K562 (cell line): ENCODE results near the gene TESK1. TPM values are rescaled to one million over a fixed set of nuclear protein-coding genes. Genes with fewer than 3 reads are reported as not detected.

Experiments
- GABPB2 ChIP-seq: fragments of 250-450 bp; sonication (Bioruptor Pico); conservative IDR thresholded peaks from 2 replicates; pipeline ENCODE4 v1.5.1; 2021; ENCODE audit warnings: mild to moderate bottlenecking
- HMGN3 ChIP-seq: IDR thresholded peaks from 2 replicates; pipeline ENCODE4 v1.6.1; 2011; ENCODE audit warnings: borderline replicate concordance, low read depth, mild to moderate bottlenecking, mixed read lengths, low read length; ENCODE audit not compliant: insufficient read length; ENCODE audit errors: extremely low read depth
- KAT7 ChIP-seq: sonication (generic); formaldehyde crosslinking; IDR thresholded peaks from 2 replicates; pipeline ENCODE4 v1.8.0; 2022; ENCODE audit warnings: missing genetic modification reagents, mild to moderate bottlenecking, borderline replicate concordance
- KLF13 ChIP-seq: fragments of 450-650 bp; IDR thresholded peaks from 2 replicates; pipeline ENCODE4 v1.6.1; 2016; ENCODE audit warnings: missing genetic modification characterization, low read depth, mild to moderate bottlenecking, missing compliant biosample characterization, moderate library complexity, borderline replicate concordance
- MAZ ChIP-seq, 2 experiments: fragments of 450-650 bp in 1 of 2; sonication (generic) in 1 of 2; formaldehyde crosslinking; IDR thresholded peaks in 1 of 2; conservative IDR thresholded peaks in 1 of 2; 2 replicates each; pipeline versions ENCODE4 v1.4.0 to v1.5.0; 2020; ENCODE audit warnings: mild to moderate bottlenecking in 1 of 2, missing genetic modification reagents in 1 of 2
- NRF1 ChIP-seq, 2 experiments: fragments of 450-650 bp; IDR thresholded peaks in 1 of 2; conservative IDR thresholded peaks in 1 of 2; 2 replicates each; pipeline ENCODE4 v1.6.1; 2014; ENCODE audit warnings: mild to moderate bottlenecking in 2 of 2
- POLR2G ChIP-seq: fragments of 200-400 bp; formaldehyde crosslinking; IDR thresholded peaks from 2 replicates; pipeline ENCODE4 v1.6.1; 2017; ENCODE audit warnings: low read depth, mild to moderate bottlenecking, antibody characterized with exemption, low read length, moderate library complexity
- PYGO2 ChIP-seq: fragments of 450-650 bp; IDR thresholded peaks from 2 replicates; pipeline ENCODE4 v1.6.1; 2016; ENCODE audit warnings: mild to moderate bottlenecking, missing genetic modification characterization, moderate library complexity, missing compliant biosample characterization
- RFX1 ChIP-seq: fragments of 450-650 bp; IDR thresholded peaks from 2 replicates; pipeline ENCODE4 v1.6.1; 2016; ENCODE audit warnings: mild to moderate bottlenecking, moderate library complexity
- SMARCE1 ChIP-seq: fragments of 450-650 bp; IDR thresholded peaks from 2 replicates; pipeline ENCODE4 v1.7.1; 2016; ENCODE audit warnings: mild to moderate bottlenecking
- XRCC4 ChIP-seq: IDR thresholded peaks from one replicate; pipeline ENCODE4 v1.6.1; 2011; ENCODE audit not compliant: insufficient read depth, insufficient read length; ENCODE audit errors: extremely low read depth
- ZEB2 ChIP-seq: fragments of 450-650 bp; IDR thresholded peaks from 2 replicates; pipeline ENCODE4 v1.6.1; 2016
- ZFP36 ChIP-seq: fragments of 150-350 bp; IDR thresholded peaks from 2 replicates; pipeline ENCODE4 v1.6.1; 2018; ENCODE audit warnings: low read length, low read depth; ENCODE audit not compliant: partially characterized antibody
- ZFX ChIP-seq: sonication (generic); formaldehyde crosslinking; IDR thresholded peaks from 2 replicates; pipeline ENCODE4 v1.8.0; 2022; ENCODE audit warnings: mild to moderate bottlenecking, missing genetic modification reagents, moderate library complexity
- ZNF583 ChIP-seq: fragments of 250-450 bp; sonication (Bioruptor Pico); IDR thresholded peaks from 2 replicates; pipeline ENCODE4 v1.4.0; 2020
- polyA plus RNA-seq, 8 experiments: library from polyadenylated mRNA; depleted of rRNA in 4 of 8; stranded (reverse) in 5 of 8; unstranded in 3 of 8; fragments of >200 nt; fragmentation: Nextera tagmentation in 2 of 8; fragmentation: Illumina TruSeq in 1 of 8; extraction: Ambion mirVana in 2 of 8; extraction: Trizol in 1 of 8; gene quantifications; 2 replicates each; pipeline versions ENCODE4 v1.2.1 to v1.2.3, GENCODE V29; 2011 to 2014; ENCODE audit warnings: inconsistent platforms in 1 of 8, missing spikeins in 1 of 8
- total RNA-seq, 7 experiments: library from RNA; depleted of rRNA in 6 of 7; stranded (reverse); fragments of >200 nt in 6 of 7; fragmentation: Illumina TruSeq in 2 of 7; extraction: Trizol in 2 of 7; gene quantifications; 2 replicates each; pipeline versions ENCODE4 v1.2.1 to v1.2.3, GENCODE V29; 2011 to 2021; ENCODE audit warnings: low replicate concordance in 1 of 7
- TF ChIP-seq, protein P1 (sequence below): fragments of 450-650 bp; IDR thresholded peaks from 2 replicates; pipeline ENCODE4 v1.6.1; 2018; ENCODE audit not compliant: partially characterized antibody
- TF ChIP-seq, protein P2 (sequence below): fragments of 450-650 bp; IDR thresholded peaks from 2 replicates; pipeline ENCODE4 v1.6.1; 2016; ENCODE audit warnings: missing biosample characterization, missing genetic modification characterization
- TF ChIP-seq, protein P3 (sequence below), 2 experiments: fragments of 450-650 bp; conservative IDR thresholded peaks; 2 replicates each; pipeline ENCODE4 v1.6.1; 2017; ENCODE audit warnings: mild to moderate bottlenecking in 2 of 2, moderate library complexity in 2 of 2

TESK1 gene
- total and polyA plus RNA-seq, 9 of the 15 experiments (the other 6 are each of a cell fraction or from before 2014, with no cell fraction given) = 0.07 to 10.4 (median 4.1) TPM

DNA sequence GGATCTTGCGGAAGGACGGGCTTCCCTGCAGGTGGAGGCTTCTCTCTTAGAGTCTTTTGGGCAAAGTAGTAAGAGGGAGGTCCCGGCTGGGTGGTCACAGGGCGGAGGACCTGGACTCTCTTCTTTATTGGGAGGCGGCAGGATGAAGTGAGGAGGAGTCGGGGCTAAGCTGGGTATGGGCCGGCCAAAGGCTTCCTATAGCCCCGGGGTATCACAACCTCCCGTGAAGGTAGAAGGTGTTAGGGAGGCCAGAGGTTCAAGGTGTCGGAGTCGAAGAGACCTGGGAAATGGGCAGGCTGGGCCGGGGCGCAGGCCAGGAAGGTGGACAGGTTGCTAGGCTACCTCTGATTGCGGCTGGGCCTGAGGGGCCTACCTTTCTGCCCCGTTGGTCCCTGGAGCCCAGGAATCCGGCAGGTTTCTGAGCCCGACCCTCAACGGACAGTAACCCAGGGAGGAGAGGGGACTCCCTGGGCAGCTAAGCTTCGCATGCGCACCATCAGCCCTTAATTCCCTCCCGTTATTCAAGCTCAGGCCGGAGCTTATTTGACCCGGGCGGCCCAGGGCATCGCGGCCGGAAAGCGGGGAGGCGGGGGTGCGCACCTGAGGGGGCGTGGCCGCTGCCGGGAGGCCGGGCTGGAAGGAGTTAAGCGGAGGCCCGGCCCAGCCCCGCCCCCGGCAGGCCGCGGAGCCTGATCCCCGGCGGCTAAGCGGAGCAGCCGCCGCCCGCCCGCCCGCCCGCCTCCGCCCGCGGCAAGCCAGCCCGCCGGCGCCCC lies at the start of gene TESK1 (continued):
- no peak for TF ChIP-seq ZNF583
- peak in 1 of 2 experiments; percentile 67; a peak in 2 of 4 replicates for TF ChIP-seq MAZ (CRISPR knock-in tag; conservative IDR thresholded peaks at IDR 0.05 in 1 of 2, IDR thresholded peaks at IDR 0.05 in 1 of 2)
- TF ChIP-seq, protein P1, sequence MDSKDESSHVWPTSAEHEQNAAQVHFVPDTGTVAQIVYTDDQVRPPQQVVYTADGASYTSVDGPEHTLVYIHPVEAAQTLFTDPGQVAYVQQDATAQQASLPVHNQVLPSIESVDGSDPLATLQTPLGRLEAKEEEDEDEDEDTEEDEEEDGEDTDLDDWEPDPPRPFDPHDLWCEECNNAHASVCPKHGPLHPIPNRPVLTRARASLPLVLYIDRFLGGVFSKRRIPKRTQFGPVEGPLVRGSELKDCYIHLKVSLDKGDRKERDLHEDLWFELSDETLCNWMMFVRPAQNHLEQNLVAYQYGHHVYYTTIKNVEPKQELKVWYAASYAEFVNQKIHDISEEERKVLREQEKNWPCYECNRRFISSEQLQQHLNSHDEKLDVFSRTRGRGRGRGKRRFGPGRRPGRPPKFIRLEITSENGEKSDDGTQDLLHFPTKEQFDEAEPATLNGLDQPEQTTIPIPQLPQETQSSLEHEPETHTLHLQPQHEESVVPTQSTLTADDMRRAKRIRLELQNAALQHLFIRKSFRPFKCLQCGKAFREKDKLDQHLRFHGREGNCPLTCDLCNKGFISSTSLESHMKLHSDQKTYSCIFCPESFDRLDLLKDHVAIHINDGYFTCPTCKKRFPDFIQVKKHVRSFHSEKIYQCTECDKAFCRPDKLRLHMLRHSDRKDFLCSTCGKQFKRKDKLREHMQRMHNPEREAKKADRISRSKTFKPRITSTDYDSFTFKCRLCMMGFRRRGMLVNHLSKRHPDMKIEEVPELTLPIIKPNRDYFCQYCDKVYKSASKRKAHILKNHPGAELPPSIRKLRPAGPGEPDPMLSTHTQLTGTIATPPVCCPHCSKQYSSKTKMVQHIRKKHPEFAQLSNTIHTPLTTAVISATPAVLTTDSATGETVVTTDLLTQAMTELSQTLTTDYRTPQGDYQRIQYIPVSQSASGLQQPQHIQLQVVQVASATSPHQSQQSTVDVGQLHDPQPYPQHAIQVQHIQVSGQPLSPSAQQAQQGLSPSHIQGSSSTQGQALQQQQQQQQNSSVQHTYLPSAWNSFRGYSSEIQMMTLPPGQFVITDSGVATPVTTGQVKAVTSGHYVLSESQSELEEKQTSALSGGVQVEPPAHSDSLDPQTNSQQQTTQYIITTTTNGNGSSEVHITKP = peak; percentile 83
- peak; percentile 83 for TF ChIP-seq ZFX (CRISPR knock-in tag)
- peak; percentile 44 for TF ChIP-seq HMGN3
- TF ChIP-seq RFX1 = peak; percentile 49
- peak; percentile 61 for TF ChIP-seq ZEB2
- no peak for TF ChIP-seq ZFP36
- 0 out of 2 replicates have a peak, but pooled peaks have one; percentile 18 for TF ChIP-seq POLR2G
- peak; percentile 71 to 75 for TF ChIP-seq NRF1 (conservative IDR thresholded peaks at IDR 0.05 in 1 of 2, IDR thresholded peaks at IDR 0.05 in 1 of 2)
- TF ChIP-seq SMARCE1 = no peak
- TF ChIP-seq, protein P2, sequence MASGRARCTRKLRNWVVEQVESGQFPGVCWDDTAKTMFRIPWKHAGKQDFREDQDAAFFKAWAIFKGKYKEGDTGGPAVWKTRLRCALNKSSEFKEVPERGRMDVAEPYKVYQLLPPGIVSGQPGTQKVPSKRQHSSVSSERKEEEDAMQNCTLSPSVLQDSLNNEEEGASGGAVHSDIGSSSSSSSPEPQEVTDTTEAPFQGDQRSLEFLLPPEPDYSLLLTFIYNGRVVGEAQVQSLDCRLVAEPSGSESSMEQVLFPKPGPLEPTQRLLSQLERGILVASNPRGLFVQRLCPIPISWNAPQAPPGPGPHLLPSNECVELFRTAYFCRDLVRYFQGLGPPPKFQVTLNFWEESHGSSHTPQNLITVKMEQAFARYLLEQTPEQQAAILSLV (tag) = no peak
- no peak for TF ChIP-seq GABPB2 (CRISPR knock-in tag)
- TF ChIP-seq, protein P3, sequence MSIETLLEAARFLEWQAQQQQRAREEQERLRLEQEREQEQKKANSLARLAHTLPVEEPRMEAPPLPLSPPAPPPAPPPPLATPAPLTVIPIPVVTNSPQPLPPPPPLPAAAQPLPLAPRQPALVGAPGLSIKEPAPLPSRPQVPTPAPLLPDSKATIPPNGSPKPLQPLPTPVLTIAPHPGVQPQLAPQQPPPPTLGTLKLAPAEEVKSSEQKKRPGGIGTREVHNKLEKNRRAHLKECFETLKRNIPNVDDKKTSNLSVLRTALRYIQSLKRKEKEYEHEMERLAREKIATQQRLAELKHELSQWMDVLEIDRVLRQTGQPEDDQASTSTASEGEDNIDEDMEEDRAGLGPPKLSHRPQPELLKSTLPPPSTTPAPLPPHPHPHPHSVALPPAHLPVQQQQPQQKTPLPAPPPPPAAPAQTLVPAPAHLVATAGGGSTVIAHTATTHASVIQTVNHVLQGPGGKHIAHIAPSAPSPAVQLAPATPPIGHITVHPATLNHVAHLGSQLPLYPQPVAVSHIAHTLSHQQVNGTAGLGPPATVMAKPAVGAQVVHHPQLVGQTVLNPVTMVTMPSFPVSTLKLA (conservative IDR thresholded peaks at IDR 0.05) = peak in 1 of 2 experiments; percentile 34; a peak in 1 of 4 replicates
- TF ChIP-seq KAT7 = 0 out of 2 replicates have a peak, but pooled peaks have one; percentile 0
- TF ChIP-seq PYGO2 (tag) = no peak
- peak; percentile 93; the same call in 1 of the 2 replicates for TF ChIP-seq KLF13
- TF ChIP-seq XRCC4 = no peak
